SK-N-SH (cell line): Measurements from ENCODE around the gene DYNLT2B. TPM values are rescaled to one million over a fixed set of nuclear protein-coding genes. Genes with fewer than 3 reads are reported as not detected.

Experiments
- CTCF ChIA-PET: fragments of 300-600, 350-600 bp; formaldehyde crosslinking; extraction: SDS; loops from one replicate; lab custom pipeline; 2021; lab: Yijun Ruan, JAX
- POLR2A ChIA-PET: fragments of 350-600 bp; sonication (Branson Sonifier 250); formaldehyde crosslinking; extraction: SDS; loops from one replicate; lab custom pipeline; 2020; ENCODE audit warnings: antibody characterized with exemption, inconsistent platforms; lab: Yijun Ruan, JAX
- DNase-seq: peaks from one replicate; pipeline ENCODE4 v3.0.0; 2012
- H2AFZ ChIP-seq: fragments of 200-600 bp; sonication (generic); 2 replicates; pipeline ENCODE4 v1.8.1; 2016; ENCODE audit warnings: antibody characterized with exemption, mild to moderate bottlenecking, low read depth
- H3F3A ChIP-seq: fragments of 200-600 bp; sonication (generic); replicated peaks from 2 replicates; pipeline ENCODE3; 2016; ENCODE audit warnings: antibody characterized with exemption, mild to moderate bottlenecking; ENCODE audit not compliant: insufficient read depth
- H3K27ac ChIP-seq, 2 experiments: fragments of 200-500 bp in 1 of 2; fragments of 200-600 bp in 1 of 2; sonication (Bioruptor generic) in 1 of 2; sonication (generic), shearing (Covaris generic) in 1 of 2; 2 replicates each; pipeline versions ENCODE4 v1.5.1 to v1.6.1; 2014 to 2016; ENCODE audit warnings: low read depth in 2 of 2, inconsistent platforms in 1 of 2, low read length in 1 of 2, mild to moderate bottlenecking in 1 of 2, mixed read lengths in 1 of 2
- H3K27me3 ChIP-seq: fragments of 200-600 bp; sonication (generic), shearing (Covaris generic); 2 replicates; pipeline ENCODE4 v1.6.1; 2016; ENCODE audit warnings: mixed run types; ENCODE audit not compliant: insufficient read depth
- H3K36me3 ChIP-seq, 2 experiments: fragments of 200-500 bp in 1 of 2; fragments of 200-600 bp in 1 of 2; sonication (Bioruptor generic) in 1 of 2; sonication (generic) in 1 of 2; replicated peaks in 1 of 2; 2 replicates each; pipeline versions ENCODE3 to v1.5.1; 2014 to 2016; ENCODE audit warnings: low read length in 1 of 2, mild to moderate bottlenecking in 1 of 2; ENCODE audit not compliant: insufficient read depth in 2 of 2, control insufficient read depth in 1 of 2
- H3K4me1 ChIP-seq, 2 experiments: fragments of 200-500 bp in 1 of 2; fragments of 200-600 bp in 1 of 2; sonication (Bioruptor generic) in 1 of 2; sonication (generic), shearing (Covaris generic) in 1 of 2; 2 replicates each; pipeline versions ENCODE4 v1.5.1 to v1.6.1; 2014 to 2016; ENCODE audit warnings: low read depth in 1 of 2, low read length in 1 of 2, mixed run types in 1 of 2; ENCODE audit not compliant: insufficient read depth in 2 of 2, control insufficient read depth in 1 of 2
- H3K4me2 ChIP-seq: fragments of 200-600 bp; sonication (generic), shearing (Covaris generic); 2 replicates; pipeline ENCODE4 v1.6.1; 2017; ENCODE audit warnings: mixed run types
- H3K4me3 ChIP-seq, 2 experiments: fragments of 200-500 bp in 1 of 2; fragments of 200-600 bp in 1 of 2; sonication (Bioruptor generic) in 1 of 2; sonication (generic), shearing (Covaris generic) in 1 of 2; 2 replicates each; pipeline versions ENCODE4 v1.5.1 to v1.8.1; 2014 to 2016; ENCODE audit warnings: low read depth in 2 of 2, inconsistent platforms in 1 of 2, low read length in 1 of 2, mild to moderate bottlenecking in 1 of 2, mixed read lengths in 1 of 2, moderate library complexity in 1 of 2
- H3K79me2 ChIP-seq: fragments of 200-600 bp; sonication (generic); 2 replicates; pipeline ENCODE4 v1.8.1; 2017; ENCODE audit warnings: mild to moderate bottlenecking; ENCODE audit not compliant: insufficient read depth
- H3K9ac ChIP-seq: fragments of 200-600 bp; sonication (generic); 2 replicates; pipeline ENCODE4 v1.6.1; 2017; ENCODE audit warnings: mixed run types
- H3K9me2 ChIP-seq: fragments of 200-600 bp; sonication (generic); 2 replicates; pipeline ENCODE4 v1.6.1; 2017; ENCODE audit warnings: mixed run types
- H3K9me3 ChIP-seq: fragments of 200-600 bp; sonication (generic); 2 replicates; pipeline ENCODE4 v1.6.1; 2017; ENCODE audit warnings: mixed run types, mild to moderate bottlenecking, moderate library complexity
- H4K20me1 ChIP-seq: fragments of 200-600 bp; sonication (generic); 2 replicates; pipeline ENCODE4 v1.6.1; 2017; ENCODE audit warnings: mild to moderate bottlenecking, mixed run types; ENCODE audit not compliant: insufficient read depth
- EZH2phosphoT487 ChIP-seq: fragments of 200-600 bp; sonication (generic); IDR thresholded peaks from 2 replicates; pipeline ENCODE4 v1.6.1; 2017; ENCODE audit warnings: low read depth, mixed run types, mild to moderate bottlenecking, antibody characterized with exemption, moderate library complexity, borderline replicate concordance
- FOSL2 ChIP-seq: IDR thresholded peaks from 2 replicates; pipeline ENCODE4 v1.4.0; 2012; ENCODE audit warnings: low read depth, mild to moderate bottlenecking, moderate library complexity, borderline replicate concordance
- MXI1 ChIP-seq: IDR thresholded peaks from 2 replicates; pipeline ENCODE4 v1.6.1; 2012; ENCODE audit warnings: mild to moderate bottlenecking, low read depth, low read length, improper control_type of control experiment
- RCOR1 ChIP-seq: fragments of 150-350 bp; IDR thresholded peaks from 2 replicates; pipeline ENCODE4 v1.6.1; 2017; ENCODE audit warnings: antibody characterized with exemption, low read length
- RXRA ChIP-seq: IDR thresholded peaks from 2 replicates; pipeline ENCODE4 v1.4.0; 2012; ENCODE audit warnings: low read depth, mild to moderate bottlenecking, borderline replicate concordance
- SIN3A ChIP-seq: IDR thresholded peaks from 2 replicates; pipeline ENCODE4 v1.6.1; 2012; ENCODE audit warnings: low read depth, mild to moderate bottlenecking, low read length, moderate library complexity, borderline replicate concordance
- WGBS: methylation state at CpG from one replicate; pipeline ENCODE4 v1.1.6; 2017; ENCODE audit warnings: low lambda C conversion rate; 5-methylcytosine and 5-hydroxymethylcytosine counted together
- polyA plus RNA-seq, 3 experiments: library from polyadenylated mRNA; depleted of rRNA; stranded (reverse); fragments of >200 nt; gene quantifications; 2 replicates each; pipeline ENCODE4 v1.2.3, GENCODE V29; 2012
- TF ChIP-seq, protein P1 (sequence below): fragments of 150-350 bp; IDR thresholded peaks from 2 replicates; pipeline ENCODE4 v1.6.1; 2016; ENCODE audit warnings: mild to moderate bottlenecking, low read depth, low read length
- TF ChIP-seq, protein P2 (sequence below): fragments of 200-600 bp; sonication (generic); IDR thresholded peaks from 2 replicates; pipeline ENCODE4 v1.6.1; 2017; ENCODE audit warnings: antibody characterized with exemption, mild to moderate bottlenecking, moderate library complexity

The DYNLT2B gene
- polyA plus RNA-seq, 1 of the 3 experiments (the other 2 are of a cell fraction): 31.7 TPM

DNA sequence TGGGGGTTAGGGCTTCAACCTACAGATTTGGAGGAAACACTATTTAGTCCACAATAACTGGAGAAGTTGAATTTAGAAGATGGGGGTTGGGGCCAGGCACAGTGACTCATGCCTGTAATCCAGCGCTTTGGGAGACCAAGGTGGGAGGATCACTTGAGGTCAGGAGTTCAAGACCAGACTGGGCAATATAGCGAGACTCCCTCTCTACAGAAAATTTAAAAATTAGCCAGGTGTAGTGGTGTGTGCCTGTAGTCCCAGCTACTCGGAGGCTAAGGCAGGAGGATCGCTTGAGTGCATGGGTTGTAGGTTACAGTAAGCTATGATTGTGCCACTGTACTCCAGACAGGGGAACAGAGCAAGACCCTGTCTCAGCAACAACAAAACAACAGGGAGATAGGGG lies 5.0 kb upstream of the DYNLT2B start:
- Histone ChIP-seq H2AFZ (no peak overlapping the region), H3K27ac (no peak overlapping the region), H3K4me2 (no peak overlapping the region), H3K9ac (no peak overlapping the region), H3K79me2 (peaks cover 8% of the 10 kb centered on the region), H3K4me1 (no peaks in the 10 kb centered on the region), H3F3A (no peaks in the 10 kb centered on the region), H3K27me3 (no peaks in the 10 kb centered on the region), H3K9me2 (no peaks in the 10 kb centered on the region), H3K9me3 (no peaks in the 10 kb centered on the region), H3K36me3 (no peaks in the 10 kb centered on the region), H4K20me1 (no peaks in the 10 kb centered on the region), H3K4me3 (no peak overlapping the region)
- no peak for TF ChIP-seq EZH2phosphoT487
- no peak for DNase-seq
- ChIA-PET POLR2A (no interaction called here), CTCF (interaction anchor here (1.2 to 1.3 kb wide), 3 partner anchors 11 to 16 kb away, joined by 3 read pairs; no protein-coding TSS in a partner anchor)
- 100% methylated on average over 4 of the region's 4 CpGs for WGBS

DNA sequence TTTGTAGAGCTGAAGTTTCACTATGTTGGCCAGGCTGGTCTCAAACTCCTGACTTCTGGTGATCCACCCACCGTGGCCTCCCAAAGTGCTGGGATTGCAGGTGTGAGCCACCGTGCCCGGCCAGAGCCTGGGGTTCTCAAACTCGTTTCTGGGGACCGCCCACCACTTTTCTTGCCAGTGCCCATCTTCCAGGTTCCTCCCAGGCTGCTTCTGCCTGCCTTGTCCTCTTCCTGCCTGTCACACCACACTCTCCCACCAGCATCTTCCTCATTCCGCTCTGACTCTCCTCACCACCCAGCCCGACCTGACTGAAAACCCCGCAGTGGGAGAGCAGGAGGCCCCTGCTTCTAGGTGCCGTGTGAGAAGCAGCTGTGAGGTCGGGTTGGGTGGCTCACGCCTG lies 3.1 kb upstream of the DYNLT2B start:
- DNase-seq: no peak
- ChIA-PET POLR2A (no interaction called here), CTCF (no interaction called here)
- no peaks in the 10 kb centered on the region for H3K36me3 ChIP-seq
- no peaks in the 10 kb centered on the region for H3K9me3 ChIP-seq
- H4K20me1 ChIP-seq: no peaks in the 10 kb centered on the region
- H3K4me1 ChIP-seq: no peaks in the 10 kb centered on the region; a peak in 1 of 4 replicates
- peaks cover 10% of the 10 kb centered on the region for H3K79me2 ChIP-seq
- H3F3A ChIP-seq: peaks cover 4% of the 10 kb centered on the region
- TF ChIP-seq MXI1: no peak
- TF ChIP-seq RXRA: no peak
- TF ChIP-seq, protein P1, sequence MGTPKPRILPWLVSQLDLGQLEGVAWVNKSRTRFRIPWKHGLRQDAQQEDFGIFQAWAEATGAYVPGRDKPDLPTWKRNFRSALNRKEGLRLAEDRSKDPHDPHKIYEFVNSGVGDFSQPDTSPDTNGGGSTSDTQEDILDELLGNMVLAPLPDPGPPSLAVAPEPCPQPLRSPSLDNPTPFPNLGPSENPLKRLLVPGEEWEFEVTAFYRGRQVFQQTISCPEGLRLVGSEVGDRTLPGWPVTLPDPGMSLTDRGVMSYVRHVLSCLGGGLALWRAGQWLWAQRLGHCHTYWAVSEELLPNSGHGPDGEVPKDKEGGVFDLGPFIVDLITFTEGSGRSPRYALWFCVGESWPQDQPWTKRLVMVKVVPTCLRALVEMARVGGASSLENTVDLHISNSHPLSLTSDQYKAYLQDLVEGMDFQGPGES: no peak
- TF ChIP-seq FOSL2: no peak
- TF ChIP-seq RCOR1: no peak
- TF ChIP-seq SIN3A: no peak
- TF ChIP-seq, protein P2, sequence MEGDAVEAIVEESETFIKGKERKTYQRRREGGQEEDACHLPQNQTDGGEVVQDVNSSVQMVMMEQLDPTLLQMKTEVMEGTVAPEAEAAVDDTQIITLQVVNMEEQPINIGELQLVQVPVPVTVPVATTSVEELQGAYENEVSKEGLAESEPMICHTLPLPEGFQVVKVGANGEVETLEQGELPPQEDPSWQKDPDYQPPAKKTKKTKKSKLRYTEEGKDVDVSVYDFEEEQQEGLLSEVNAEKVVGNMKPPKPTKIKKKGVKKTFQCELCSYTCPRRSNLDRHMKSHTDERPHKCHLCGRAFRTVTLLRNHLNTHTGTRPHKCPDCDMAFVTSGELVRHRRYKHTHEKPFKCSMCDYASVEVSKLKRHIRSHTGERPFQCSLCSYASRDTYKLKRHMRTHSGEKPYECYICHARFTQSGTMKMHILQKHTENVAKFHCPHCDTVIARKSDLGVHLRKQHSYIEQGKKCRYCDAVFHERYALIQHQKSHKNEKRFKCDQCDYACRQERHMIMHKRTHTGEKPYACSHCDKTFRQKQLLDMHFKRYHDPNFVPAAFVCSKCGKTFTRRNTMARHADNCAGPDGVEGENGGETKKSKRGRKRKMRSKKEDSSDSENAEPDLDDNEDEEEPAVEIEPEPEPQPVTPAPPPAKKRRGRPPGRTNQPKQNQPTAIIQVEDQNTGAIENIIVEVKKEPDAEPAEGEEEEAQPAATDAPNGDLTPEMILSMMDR: no peak
- no peak for TF ChIP-seq EZH2phosphoT487
- no peaks in the 10 kb centered on the region for H3K9me2 ChIP-seq
- no peak overlapping the region for H3K4me3 ChIP-seq
- H3K27ac ChIP-seq: no peak overlapping the region
- H2AFZ ChIP-seq: no peak overlapping the region
- no peak overlapping the region for H3K9ac ChIP-seq
- H3K4me2 ChIP-seq: no peak overlapping the region
- no peaks in the 10 kb centered on the region for H3K27me3 ChIP-seq
- 98% methylated on average over 11 of the region's 11 CpGs for WGBS
